Right ventricle myocardium inferior (tissue), 1 donor: ENCODE measurements around the gene LRRC8B. TPM values are rescaled to one million over a fixed set of nuclear protein-coding genes. Genes with fewer than 3 reads are reported as not detected.
A peak's percentile ranks its signal among the peaks of the same experiment; 100 is the strongest.
"Not testable (repeated sequence)": the region's sequence is repeated elsewhere in the genome, so short reads cannot be mapped to it uniquely, and the experiment has no call there.

Experiments used
- ATAC-seq: fragments of 200-7000 bp; cut with Tn5 transposase; one replicate; pipeline ENCODE4 v1.9.1; 2020; ENCODE audit warnings: mild to moderate bottlenecking, moderate library complexity
- DNase-seq: peaks from one replicate; pipeline ENCODE4 v3.0.0; 2021; ENCODE audit errors: missing footprints
- intact Hi-C: fragments of 100-400 bp; cut with DNase I; formaldehyde crosslinking; loops from one replicate; pipeline ENCODE4 v1.11.0; 2022
- total RNA-seq: library from RNA; stranded (reverse); fragmentation: NEBNext Ultra II Directional; extraction: Animal tissue kit (Norgen Biotek cat#: 25700); gene quantifications from one replicate; pipeline ENCODE4 v1.2.1, GENCODE V29; 2021
- donor health status: DM: no; HTN: yes; CAD: no; lungs with severe emphysema.

The LRRC8B gene
- total RNA-seq, 1 donor from 2014 or later = 3.8 TPM

- intact Hi-C loops = loop anchor here (5.0 kb wide), 1 partner anchor 77 kb away; no protein-coding TSS in a partner anchor
- ATAC-seq = no peak
- no peak for DNase-seq
These were observed 4.8 kb upstream of the LRRC8B start for GRCh38 chr1:89519779-89520358.

- ATAC-seq, intact Hi-C loops, DNase-seq: not testable (repeated sequence)
These were observed 2.7 kb upstream of the LRRC8B start for GRCh38 chr1:89521977-89522376.

GRCh38 chr1:89523572-89524368, 859 bp upstream of the LRRC8B start:
- DNase-seq (no peak), ATAC-seq (peak; percentile 49)
- intact Hi-C loops = no loop called here

- peak; percentile 80 for DNase-seq
- ATAC-seq = peak; percentile 13
- intact Hi-C loops = no loop called here
These were observed 683 bp downstream of the LRRC8B start for GRCh38 chr1:89525169-89525855.

GRCh38 chr1:89527256-89527655, 2.6 kb downstream of the LRRC8B start:
- no peak for DNase-seq
- ATAC-seq = no peak
- intact Hi-C loops = no loop called here

DNA sequence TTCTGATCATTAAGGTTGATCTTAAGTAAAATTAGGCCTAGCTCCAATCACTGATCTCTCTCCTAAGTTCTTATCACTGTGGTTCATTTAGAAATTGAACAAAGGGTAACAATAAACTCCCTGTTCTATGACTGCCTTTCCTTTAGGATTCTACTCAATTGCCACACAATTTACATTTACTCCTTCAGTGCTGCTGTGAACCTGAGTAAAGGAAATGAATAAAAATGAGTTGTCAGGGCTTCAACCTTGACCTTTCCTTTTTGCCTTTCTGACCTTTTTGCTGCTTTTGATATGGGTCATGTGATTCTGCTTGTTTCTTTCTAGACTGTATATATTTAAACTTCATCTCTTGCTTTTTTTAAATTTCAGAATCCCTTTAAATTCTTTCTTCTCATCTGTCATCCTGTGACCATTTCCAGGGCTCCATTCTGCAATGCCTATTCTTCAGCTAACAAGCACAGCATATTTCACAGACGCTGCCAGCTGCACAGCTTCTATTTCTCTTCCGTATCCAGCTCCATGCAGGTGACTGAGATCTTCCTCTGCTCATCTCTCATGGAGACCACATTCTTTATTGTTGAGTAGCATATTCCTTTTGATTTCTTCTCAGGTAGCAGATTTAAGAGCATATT, 3.2 kb downstream of the LRRC8B start:
- DNase-seq (no peak), ATAC-seq (no peak)
- intact Hi-C loops = no loop called here

DNA sequence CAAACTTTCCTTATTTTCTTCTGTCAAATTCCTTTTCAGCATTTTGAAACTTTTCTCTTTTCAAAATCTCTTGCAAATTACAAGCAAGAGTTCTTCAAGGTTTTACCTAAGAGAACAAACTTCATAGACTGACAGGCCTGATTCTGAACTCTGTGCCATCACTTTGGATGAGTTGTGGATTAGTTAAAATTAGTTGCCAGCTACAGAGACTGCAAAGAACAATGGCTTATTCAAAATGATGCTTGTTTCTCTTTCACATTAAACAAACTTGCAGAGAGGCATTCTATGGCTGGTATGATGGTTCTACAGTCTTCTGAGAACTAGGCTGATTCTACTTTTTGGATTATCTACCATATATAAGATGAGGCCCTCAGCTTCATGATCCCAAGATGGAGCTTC, 3.8 kb downstream of the LRRC8B start:
- DNase-seq (no peak), ATAC-seq (no peak)
- intact Hi-C loops = no loop called here

- intact Hi-C loops = no loop called here
- no peak for DNase-seq
- ATAC-seq = no peak
These were observed 4.6 kb downstream of the LRRC8B start for GRCh38 chr1:89529196-89529595.

GRCh38 chr1:89530444-89531089, 5.9 kb downstream of the LRRC8B start:
- intact Hi-C loops = no loop called here
- DNase-seq (no peak), ATAC-seq (no peak)

DNA sequence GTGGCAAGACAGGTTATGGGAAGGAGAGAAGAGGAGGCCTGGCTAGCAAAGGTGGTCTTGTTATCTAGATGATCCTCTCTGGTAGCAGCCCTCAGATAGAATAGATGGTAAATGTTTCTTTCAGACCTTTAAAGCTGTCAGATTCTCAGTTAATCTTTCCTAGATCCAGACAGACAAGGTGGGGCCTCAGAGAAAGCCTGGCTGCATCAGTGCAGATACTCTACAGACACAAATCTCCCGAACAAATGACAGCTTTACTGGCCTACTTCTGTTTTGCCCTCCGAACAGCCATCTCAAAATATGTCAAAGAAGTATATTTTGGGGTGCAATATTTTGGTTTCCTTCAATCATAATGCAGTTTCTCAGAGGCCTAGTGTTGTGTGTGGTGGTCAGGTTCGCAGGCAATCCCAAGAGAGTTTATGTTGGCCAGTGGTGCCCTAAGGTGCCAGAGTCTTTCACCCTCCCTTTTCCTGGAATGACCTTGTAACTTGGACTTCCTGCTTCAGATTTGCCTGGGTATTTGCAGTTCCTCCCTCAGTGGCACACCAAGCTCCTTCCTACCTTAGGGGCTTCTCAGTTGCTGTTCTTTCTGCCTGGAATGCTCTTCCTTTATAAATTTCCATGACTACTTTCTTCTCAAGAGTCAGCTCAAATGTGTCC, 7.0 kb downstream of the LRRC8B start:
- no peak for ATAC-seq
- DNase-seq = no peak
- intact Hi-C loops = no loop called here

DNA sequence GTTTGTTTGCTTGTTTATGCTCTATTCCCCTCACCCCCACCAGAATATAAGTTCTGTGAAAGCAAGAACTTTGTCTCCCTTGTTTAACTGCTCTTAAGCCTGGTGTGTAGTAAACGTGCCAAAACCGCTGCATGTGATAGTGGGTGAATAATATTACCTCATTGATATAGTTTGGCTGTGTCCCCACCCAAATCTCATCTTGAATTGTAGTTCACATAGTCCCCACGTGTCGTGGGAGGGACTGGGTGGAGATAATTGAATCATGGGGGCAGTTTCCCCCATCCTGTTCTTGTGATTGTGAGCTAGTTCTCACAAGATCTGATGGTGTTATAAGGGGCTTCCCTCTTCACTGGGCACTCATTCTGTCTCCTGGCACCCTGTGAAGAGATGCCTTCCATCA, 7.6 kb downstream of the LRRC8B start:
- ATAC-seq (no peak), DNase-seq (no peak)
- intact Hi-C loops = no loop called here

DNA sequence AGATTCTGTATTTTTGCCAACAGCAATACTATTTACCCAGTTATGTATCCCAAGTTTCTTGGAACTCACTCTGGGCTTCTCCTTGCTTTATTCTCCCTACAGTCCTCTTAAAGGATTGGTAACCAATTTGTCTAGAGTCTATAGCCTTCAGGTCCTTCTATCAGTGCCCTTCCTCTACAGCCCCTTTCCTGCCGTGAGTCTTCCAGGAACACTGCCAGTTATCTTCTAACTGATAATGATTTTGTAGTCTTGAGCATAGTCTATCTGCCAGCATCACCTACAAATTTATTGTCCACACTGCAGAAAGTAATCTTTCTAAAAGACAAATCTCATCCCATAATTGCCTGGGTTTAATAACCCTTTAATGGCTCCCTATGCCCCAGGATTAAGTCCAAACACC, 8.2 kb downstream of the LRRC8B start:
- DNase-seq (no peak), ATAC-seq (no peak)
- intact Hi-C loops = no loop called here

GRCh38 chr1:89535537-89535936, 10.9 kb downstream of the LRRC8B start:
- ATAC-seq (no peak), DNase-seq (no peak)
- intact Hi-C loops = no loop called here

DNA sequence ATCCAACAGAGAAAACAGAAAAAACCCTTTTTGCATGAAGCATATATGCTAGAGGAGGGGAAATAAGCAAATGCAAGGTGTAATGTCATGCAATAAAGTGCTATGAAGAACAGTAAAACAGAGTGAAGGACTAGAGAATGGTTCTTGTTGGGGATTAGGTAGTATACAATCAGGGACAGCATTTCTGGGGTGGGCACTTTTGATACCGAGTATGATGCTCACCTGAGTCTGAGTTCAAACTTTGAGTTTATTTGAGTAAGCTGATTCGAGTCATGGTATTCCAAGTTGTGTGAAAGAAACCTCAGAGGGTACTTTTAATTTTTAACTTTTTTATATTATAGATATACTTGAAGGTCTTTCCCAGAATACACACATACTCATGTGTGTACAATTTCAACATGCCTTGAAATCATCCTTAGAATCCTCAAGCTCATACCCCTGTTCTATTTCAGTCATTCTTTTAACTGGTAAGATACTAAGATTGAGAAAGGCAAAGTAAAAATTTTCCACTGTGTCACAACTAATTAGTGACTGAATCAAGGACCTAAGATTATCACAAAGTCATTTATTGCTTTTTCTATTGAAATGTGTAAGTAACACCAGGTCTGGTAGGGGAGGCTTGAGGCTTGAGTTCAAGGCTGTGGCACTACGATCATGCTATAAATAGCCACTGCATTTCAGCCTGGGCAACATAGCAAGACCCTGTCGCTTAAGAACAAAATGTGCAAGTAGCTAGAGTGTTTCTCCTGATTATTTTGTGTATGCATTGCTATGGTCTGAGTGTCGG, 12.1 kb downstream of the LRRC8B start:
- ATAC-seq (no peak), DNase-seq (no peak)
- intact Hi-C loops = no loop called here

- no peak for DNase-seq
- intact Hi-C loops = no loop called here
These were observed 13.7 kb downstream of the LRRC8B start for GRCh38 chr1:89538361-89538760.

DNA sequence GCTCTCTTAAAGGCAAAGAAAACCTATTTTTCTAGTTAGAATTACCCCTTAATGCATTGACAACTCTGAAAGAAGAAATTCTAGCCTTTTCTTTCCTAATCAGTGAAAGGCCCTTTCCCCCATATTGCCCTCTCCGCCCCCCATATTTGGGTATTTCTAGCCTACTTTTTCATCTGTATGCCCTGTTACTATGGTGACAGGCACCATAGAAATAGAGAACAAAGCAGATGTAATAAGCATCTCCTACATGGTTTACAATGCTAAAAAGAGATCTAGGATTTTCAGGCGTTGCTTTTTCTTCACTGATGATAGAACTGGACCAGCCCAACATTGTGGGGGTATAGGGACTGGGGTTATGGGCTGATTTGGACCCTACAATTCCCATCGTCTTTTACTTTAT, 14.5 kb downstream of the LRRC8B start:
- DNase-seq = no peak
- intact Hi-C loops = no loop called here
- no peak for ATAC-seq

More at GRCh38 chr1:89538361-89538760, 13.7 kb downstream of the LRRC8B start:
- ATAC-seq = no peak

GRCh38 chr1:89540406-89540970, 15.9 kb downstream of the LRRC8B start:
- intact Hi-C loops = no loop called here
- DNase-seq (no peak), ATAC-seq (no peak)
